C1 segment of cervical spinal cord (tissue), 14 donors: Measurements from ENCODE around the gene DDX3Y.
A peak's percentile ranks its signal among the peaks of the same experiment; 100 is the strongest.

ENCODE experiments used
- DNase-seq, 14 donors: peaks; one replicate each; lab custom pipeline; 2025; lab: John Stamatoyannopoulos, UW

Gene DDX3Y

DNA sequence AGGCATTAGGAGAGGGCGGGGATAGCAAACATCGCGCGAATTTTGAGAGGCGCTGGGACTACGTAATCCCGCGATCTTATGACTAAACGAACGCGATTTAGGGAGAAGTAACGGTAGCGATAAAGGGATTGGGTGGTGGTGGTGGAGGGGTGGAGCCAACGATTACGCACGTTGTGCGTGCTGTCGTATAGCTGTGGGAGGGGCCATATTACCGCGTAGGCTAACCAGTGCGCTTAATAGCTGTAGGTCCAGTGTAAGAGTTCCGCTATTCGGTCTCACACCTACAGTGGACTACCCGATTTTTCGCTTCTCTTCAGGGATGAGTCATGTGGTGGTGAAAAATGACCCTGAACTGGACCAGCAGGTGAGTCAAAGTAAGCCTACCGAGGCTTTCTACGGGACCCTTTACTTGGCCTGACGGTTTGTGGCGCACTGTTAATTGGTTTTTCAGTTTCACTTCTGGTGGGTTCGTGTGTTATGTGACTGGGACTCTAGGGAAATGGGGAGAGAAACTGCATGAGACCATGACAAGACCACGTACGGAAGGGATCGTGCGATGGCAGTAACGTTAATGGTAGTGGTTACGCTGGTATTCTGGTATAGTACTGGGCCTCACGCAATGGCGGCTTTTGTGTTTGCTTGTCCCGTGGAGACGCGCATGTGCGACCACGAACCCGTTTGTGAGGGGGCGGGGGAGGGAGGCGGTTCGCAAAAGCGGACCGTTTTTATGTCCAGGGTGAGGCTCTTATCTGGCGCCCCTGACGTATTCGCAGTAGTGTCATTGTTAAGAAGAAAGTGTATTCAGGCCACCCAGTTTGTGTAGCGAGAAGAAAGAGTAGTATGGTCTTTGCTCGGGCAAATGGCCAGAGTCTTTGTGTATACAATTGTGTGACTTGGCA lies at the start of gene DDX3Y:
Gene DDX3Y (plus strand): TSS at position 251 of the 899 bp plus-strand sequence. CDS start 69 bp downstream, at position 320.
- DNase-seq, result peak in 4 of 14 donors; percentile 20 to 87 (median 68)

DNA sequence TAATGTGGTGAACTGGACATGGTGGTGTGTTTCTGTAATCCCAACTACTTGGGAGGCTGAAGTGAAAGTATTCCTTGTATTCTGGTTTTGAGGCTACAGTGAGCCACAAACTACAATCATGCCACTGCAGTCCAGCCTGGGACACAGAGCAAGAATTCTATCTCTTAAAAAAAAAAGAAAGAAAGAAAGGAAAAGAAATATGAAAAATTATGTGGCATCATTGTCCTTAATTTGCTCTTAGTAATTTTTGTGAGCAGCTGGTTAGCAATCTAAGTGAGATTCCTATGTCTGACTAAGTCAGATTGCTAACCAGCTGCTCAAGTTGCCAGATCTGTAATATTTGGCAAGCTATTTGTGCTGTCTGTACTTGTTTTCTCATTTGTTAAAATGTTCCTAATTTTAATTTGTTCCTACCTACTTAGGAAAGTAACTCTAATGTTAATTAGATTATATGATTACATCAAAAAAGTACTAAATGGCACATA lies 48.8 kb upstream of the DDX3Y start:
- DNase-seq, result no peak

DNA sequence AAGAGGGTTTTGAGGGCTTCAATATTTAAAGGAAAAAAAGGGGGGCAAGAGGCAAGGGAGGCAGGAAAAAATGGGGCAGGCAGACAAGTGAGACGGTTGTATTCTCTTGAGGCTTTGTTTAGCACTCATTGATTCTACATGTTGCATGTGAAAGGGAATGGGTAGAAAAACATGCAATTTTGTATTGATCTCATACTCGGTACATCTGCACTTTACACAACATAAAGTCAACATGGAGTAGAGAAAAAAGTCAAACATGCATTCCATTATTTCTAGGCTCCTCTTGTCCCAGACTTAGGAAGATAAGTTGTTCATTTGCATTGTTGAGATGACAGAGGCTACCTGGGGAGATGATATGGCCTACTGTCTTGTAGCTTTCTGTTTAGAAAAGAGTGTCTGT lies 36.7 kb upstream of the DDX3Y start:
- no peak for DNase-seq

DNA sequence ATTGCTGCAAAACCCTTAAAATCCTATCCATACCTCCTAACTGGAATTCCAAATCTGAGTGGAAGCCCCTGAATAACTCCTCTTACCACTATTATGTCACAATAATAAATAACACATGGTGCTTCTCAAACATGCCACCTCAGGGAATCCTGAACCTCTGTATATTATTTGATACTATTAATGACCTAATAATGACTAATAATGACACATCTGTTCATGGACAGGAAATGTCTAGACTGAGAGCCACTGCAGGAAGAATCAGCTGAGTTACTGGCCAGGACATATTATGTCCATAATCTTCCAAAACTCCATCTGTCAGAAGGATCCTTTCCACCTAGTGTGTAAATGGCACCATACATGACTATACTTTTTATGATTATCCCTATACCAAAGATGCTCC lies 7.7 kb upstream of the DDX3Y start:
- no peak for DNase-seq

GRCh38 chrY:12898604-12899003 lies 6.1 kb upstream of the DDX3Y start:
- no peak for DNase-seq

- peak in 4 of 14 donors; percentile 12 to 64 (median 50) for DNase-seq
Measured at GRCh38 chrY:12905517-12905872, 827 bp downstream of the DDX3Y start.

- no peak for DNase-seq
Measured at GRCh38 chrY:12905895-12906294, 1.2 kb downstream of the DDX3Y start.

DNA sequence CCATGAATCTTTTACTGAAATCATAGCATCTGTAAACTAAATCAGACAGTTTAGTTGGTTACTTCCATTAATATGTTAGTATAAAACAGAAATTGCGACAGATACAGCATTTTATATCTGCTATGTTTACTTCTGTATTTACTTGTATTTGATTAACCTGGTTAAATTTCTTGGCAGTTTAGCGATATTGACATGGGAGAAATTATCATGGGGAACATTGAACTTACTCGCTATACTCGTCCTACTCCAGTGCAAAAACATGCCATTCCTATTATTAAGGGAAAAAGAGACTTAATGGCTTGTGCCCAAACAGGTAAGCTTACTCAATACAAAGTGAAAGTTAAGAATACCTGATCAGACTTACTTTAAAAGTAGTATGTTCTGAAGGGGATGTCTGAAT lies 8.9 kb downstream of the DDX3Y start:
- no peak for DNase-seq

- no peak for DNase-seq
Measured at GRCh38 chrY:12928043-12928442, 23.4 kb downstream of the DDX3Y start.

- DNase-seq, result no peak
Measured at GRCh38 chrY:12941725-12942687, 37.3 kb downstream of the DDX3Y start.
